HepG2 (cell line): ENCODE data around the gene TSPAN31. TPM values are rescaled to one million over a fixed set of nuclear protein-coding genes. Genes with fewer than 3 reads are reported as not detected.

Experiments used
- FOSL1 ChIP-seq: sonication (generic); formaldehyde crosslinking; IDR thresholded peaks from 2 replicates; pipeline ENCODE4 v1.9.0; 2021; ENCODE audit warnings: missing genetic modification reagents, borderline replicate concordance
- ISL2 ChIP-seq: sonication (generic); formaldehyde crosslinking; IDR thresholded peaks from 2 replicates; pipeline ENCODE4 v1.5.0; 2020; ENCODE audit warnings: missing genetic modification reagents
- KLF6 ChIP-seq: IDR thresholded peaks from 2 replicates; pipeline ENCODE4 v1.8.0; 2016; ENCODE audit warnings: missing biosample characterization, missing genetic modification reagents
- POLR2A ChIP-seq, 2 experiments: IDR thresholded peaks; 2 replicates each; pipeline ENCODE4 v1.6.1; 2011; ENCODE audit warnings: low read depth in 2 of 2, low read length in 2 of 2, mild to moderate bottlenecking in 1 of 2, moderate library complexity in 1 of 2; ENCODE audit not compliant: insufficient read depth in 1 of 2
- POLR2AphosphoS2 ChIP-seq: IDR thresholded peaks from 2 replicates; pipeline ENCODE4 v1.6.1; 2011; ENCODE audit warnings: low read depth, low read length, improper control_type of control experiment
- PRDM10 ChIP-seq: sonication (generic); formaldehyde crosslinking; IDR thresholded peaks from 2 replicates; pipeline ENCODE4 v1.4.0; 2020; ENCODE audit warnings: low read depth, missing genetic modification reagents
- RCOR2 ChIP-seq: IDR thresholded peaks from 2 replicates; pipeline ENCODE4 v1.6.1; 2016; ENCODE audit warnings: missing biosample characterization, missing genetic modification reagents
- SIX1 ChIP-seq: sonication (generic); formaldehyde crosslinking; IDR thresholded peaks from 2 replicates; pipeline ENCODE4 v1.4.0; 2020; ENCODE audit warnings: missing genetic modification reagents, borderline replicate concordance
- SP140L ChIP-seq: sonication (generic); formaldehyde crosslinking; IDR thresholded peaks from 2 replicates; pipeline ENCODE4 v1.4.0; 2020; ENCODE audit warnings: missing genetic modification reagents, borderline replicate concordance
- SP4 ChIP-seq: sonication (generic); formaldehyde crosslinking; IDR thresholded peaks from 2 replicates; pipeline ENCODE4 v1.8.1; 2023; ENCODE audit warnings: mild to moderate bottlenecking, missing genetic modification reagents
- TIGD3 ChIP-seq: sonication (generic); formaldehyde crosslinking; IDR thresholded peaks from 2 replicates; pipeline ENCODE4 v1.5.1; 2020; ENCODE audit warnings: mild to moderate bottlenecking, missing genetic modification reagents, borderline replicate concordance
- ZNF414 ChIP-seq: sonication (generic); formaldehyde crosslinking; IDR thresholded peaks from 2 replicates; pipeline ENCODE4 v1.5.0; 2020; ENCODE audit warnings: missing genetic modification reagents
- ZNF510 ChIP-seq: sonication (generic); formaldehyde crosslinking; IDR thresholded peaks from 2 replicates; pipeline ENCODE4 v1.4.0; 2020; ENCODE audit warnings: low read depth, mild to moderate bottlenecking, missing genetic modification reagents
- polyA plus RNA-seq, 8 experiments: library from polyadenylated mRNA; depleted of rRNA in 3 of 8; stranded (reverse) in 7 of 8; unstranded in 1 of 8; fragments of >200 nt; fragmentation: Illumina TruSeq in 4 of 8; extraction: Trizol in 4 of 8; gene quantifications; 2 replicates each; pipeline versions ENCODE4 v1.2.1 to v1.2.3, GENCODE V29; 2011 to 2016; ENCODE audit warnings: low read depth in 4 of 8, missing spikeins in 1 of 8, mixed read lengths in 1 of 8; ENCODE audit not compliant: insufficient read depth in 1 of 8
- total RNA-seq, 5 experiments: library from RNA; depleted of rRNA; stranded (reverse); fragments of >200 nt; fragmentation: Illumina TruSeq; extraction: Trizol; gene quantifications; 2 replicates each; pipeline ENCODE4 v1.2.3, GENCODE V29; 2016; ENCODE audit warnings: low read depth in 1 of 5
- TF ChIP-seq, protein P1 (sequence below): sonication (generic); formaldehyde crosslinking; IDR thresholded peaks from 2 replicates; pipeline ENCODE4 v1.4.0; 2020; ENCODE audit warnings: mild to moderate bottlenecking, missing genetic modification reagents, borderline replicate concordance
- TF ChIP-seq, protein P2 (sequence below), 2 experiments: sonication (generic) in 1 of 2; formaldehyde crosslinking in 1 of 2; IDR thresholded peaks; 2 replicates each; pipeline versions ENCODE4 v1.6.1 to v1.9.0; 2014 to 2022; ENCODE audit warnings: antibody characterized with exemption in 1 of 2, borderline replicate concordance in 1 of 2, inconsistent platforms in 1 of 2, low read depth in 1 of 2, missing genetic modification reagents in 1 of 2

TSPAN31 gene
- total and polyA plus RNA-seq, 2 of the 13 experiments (the other 11 are each of a cell fraction or from before 2014, with no cell fraction given): 10.4 to 24.6 TPM

GRCh38 chr12:57771873-57772428, 27.1 kb downstream of the TSPAN31 start, which contains the start of gene METTL1 (continued):
- TF ChIP-seq ZNF510 (CRISPR knock-in tag) (peak; percentile 60; the same call in 1 of the 2 replicates), PRDM10 (CRISPR knock-in tag) (0 out of 2 replicates have a peak, but pooled peaks have one; percentile 62), SP140L (CRISPR knock-in tag) (no peak), RCOR2 (CRISPR knock-in tag) (no peak), ISL2 (peak; percentile 59), SP4 (CRISPR knock-in tag) (peak; percentile 95), ZNF414 (CRISPR knock-in tag) (no peak; the same call in 1 of the 2 replicates), POLR2AphosphoS2 (no peak), FOSL1 (CRISPR knock-in tag) (no peak), SIX1 (CRISPR knock-in tag) (peak; percentile 67; the same call in 1 of the 2 replicates), POLR2A (IDR thresholded peaks at IDR 0.05; ENCODE audit: insufficient read depth in 1 of 2, low read depth in 2 of 2, low read length in 2 of 2) (peak; percentile 89 to 92), KLF6 (CRISPR knock-in tag) (peak; percentile 27; the same call in 1 of the 2 replicates), TIGD3 (CRISPR knock-in tag) (no peak)
- TF ChIP-seq, protein P1, sequence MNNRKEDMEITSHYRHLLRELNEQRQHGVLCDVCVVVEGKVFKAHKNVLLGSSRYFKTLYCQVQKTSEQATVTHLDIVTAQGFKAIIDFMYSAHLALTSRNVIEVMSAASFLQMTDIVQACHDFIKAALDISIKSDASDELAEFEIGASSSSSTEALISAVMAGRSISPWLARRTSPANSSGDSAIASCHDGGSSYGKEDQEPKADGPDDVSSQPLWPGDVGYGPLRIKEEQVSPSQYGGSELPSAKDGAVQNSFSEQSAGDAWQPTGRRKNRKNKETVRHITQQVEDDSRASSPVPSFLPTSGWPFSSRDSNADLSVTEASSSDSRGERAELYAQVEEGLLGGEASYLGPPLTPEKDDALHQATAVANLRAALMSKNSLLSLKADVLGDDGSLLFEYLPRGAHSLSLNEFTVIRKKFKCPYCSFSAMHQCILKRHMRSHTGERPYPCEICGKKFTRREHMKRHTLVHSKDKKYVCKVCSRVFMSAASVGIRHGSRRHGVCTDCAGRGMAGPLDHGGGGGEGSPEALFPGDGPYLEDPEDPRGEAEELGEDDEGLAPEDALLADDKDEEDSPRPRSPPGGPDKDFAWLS (CRISPR knock-in tag): 0 out of 2 replicates have a peak, but pooled peaks have one; percentile 65
- TF ChIP-seq, protein P2, sequence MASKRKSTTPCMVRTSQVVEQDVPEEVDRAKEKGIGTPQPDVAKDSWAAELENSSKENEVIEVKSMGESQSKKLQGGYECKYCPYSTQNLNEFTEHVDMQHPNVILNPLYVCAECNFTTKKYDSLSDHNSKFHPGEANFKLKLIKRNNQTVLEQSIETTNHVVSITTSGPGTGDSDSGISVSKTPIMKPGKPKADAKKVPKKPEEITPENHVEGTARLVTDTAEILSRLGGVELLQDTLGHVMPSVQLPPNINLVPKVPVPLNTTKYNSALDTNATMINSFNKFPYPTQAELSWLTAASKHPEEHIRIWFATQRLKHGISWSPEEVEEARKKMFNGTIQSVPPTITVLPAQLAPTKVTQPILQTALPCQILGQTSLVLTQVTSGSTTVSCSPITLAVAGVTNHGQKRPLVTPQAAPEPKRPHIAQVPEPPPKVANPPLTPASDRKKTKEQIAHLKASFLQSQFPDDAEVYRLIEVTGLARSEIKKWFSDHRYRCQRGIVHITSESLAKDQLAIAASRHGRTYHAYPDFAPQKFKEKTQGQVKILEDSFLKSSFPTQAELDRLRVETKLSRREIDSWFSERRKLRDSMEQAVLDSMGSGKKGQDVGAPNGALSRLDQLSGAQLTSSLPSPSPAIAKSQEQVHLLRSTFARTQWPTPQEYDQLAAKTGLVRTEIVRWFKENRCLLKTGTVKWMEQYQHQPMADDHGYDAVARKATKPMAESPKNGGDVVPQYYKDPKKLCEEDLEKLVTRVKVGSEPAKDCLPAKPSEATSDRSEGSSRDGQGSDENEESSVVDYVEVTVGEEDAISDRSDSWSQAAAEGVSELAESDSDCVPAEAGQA (IDR thresholded peaks at IDR 0.05; ENCODE audit: low read depth): peak; percentile 91
- TF ChIP-seq, protein P2 (CRISPR knock-in tag; IDR thresholded peaks at IDR 0.05; ENCODE audit: borderline replicate concordance): no peak
